IPS DF 6.9 (cell line): Measurements from ENCODE around the gene ATG4D.
A peak's percentile ranks its signal among the peaks of the same experiment; 100 is the strongest.
"Not testable (repeated sequence)": the region's sequence is repeated elsewhere in the genome, so short reads cannot be mapped to it uniquely, and the experiment has no call there.

ENCODE experiments used
- DNase-seq: peaks from one replicate; pipeline ENCODE4 v3.0.0-alpha.2; 2013; ENCODE audit warnings: low read depth, low spot score
- H3K27ac ChIP-seq: one replicate; pipeline ENCODE4 v1.5.1; 2013; ENCODE audit warnings: low read length, control low read depth
- H3K27me3 ChIP-seq: 2 replicates; pipeline ENCODE4 v1.6.1; 2013; ENCODE audit warnings: mild to moderate bottlenecking, low read length; ENCODE audit not compliant: control insufficient read depth, insufficient read depth
- H3K36me3 ChIP-seq: 2 replicates; pipeline ENCODE4 v1.6.1; 2013; ENCODE audit warnings: low read length; ENCODE audit not compliant: control insufficient read depth, insufficient read depth
- H3K4me1 ChIP-seq: 2 replicates; pipeline ENCODE4 v1.6.1; 2013; ENCODE audit warnings: low read length; ENCODE audit not compliant: control insufficient read depth, insufficient read depth
- H3K4me3 ChIP-seq: 2 replicates; pipeline ENCODE4 v1.5.1; 2013; ENCODE audit warnings: mild to moderate bottlenecking, low read length
- H3K9me3 ChIP-seq: 2 replicates; pipeline ENCODE4 v1.6.1; 2013; ENCODE audit warnings: low read length, inconsistent platforms; ENCODE audit not compliant: control insufficient read depth, insufficient read depth
- WGBS: extraction: QIAGEN DNeasy Blood & Tissue Kit; methylation state at CpG from one replicate; pipeline ENCODE4 v1.1.7; 2013; ENCODE audit warnings: mixed read lengths, missing lambda C conversion rate; ENCODE audit not compliant: insufficient read length, insufficient coverage; 5-methylcytosine and 5-hydroxymethylcytosine counted together

ATG4D gene

DNA sequence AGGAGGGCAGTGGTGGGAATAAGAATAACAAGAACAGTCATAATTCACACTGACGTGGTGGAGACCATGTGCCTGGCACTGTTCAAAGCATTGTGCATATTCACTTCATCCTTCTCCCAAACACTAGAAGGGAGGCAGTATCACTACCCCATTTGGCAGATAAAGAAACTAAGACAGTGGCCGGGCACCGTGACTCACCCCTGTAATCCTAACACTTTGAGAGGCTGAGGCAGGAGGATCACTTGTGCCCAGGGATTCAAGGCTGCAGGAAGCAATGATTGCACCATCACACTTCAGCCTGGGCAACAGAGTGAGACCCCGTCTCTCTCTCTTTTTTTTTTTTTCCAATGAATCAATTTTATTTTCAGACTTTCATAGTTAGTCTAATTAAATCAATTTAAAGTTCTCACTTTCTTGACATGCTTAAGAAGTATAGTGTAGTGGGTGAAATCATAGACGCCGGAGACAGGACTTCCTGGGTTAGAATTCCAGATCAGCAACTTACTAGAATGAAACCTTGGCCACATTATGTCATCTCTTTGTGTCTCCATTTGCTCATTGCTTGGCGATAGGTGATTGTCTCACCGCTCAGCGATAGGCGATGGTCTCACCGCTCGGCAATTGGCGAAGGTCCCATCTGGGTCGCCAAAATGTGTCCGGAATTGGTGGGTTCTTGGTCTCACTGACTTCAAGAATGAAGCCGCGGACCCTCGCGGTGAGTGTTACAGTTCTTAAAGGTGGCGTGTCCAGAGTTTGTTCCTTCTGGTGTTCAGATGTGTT is 5.3 kb upstream of the ATG4D start:
- no peaks in the 10 kb centered on the region for H3K4me1 ChIP-seq
- H3K27me3 ChIP-seq, result no peaks in the 10 kb centered on the region
- H3K36me3 ChIP-seq, result no peaks in the 10 kb centered on the region
- no peaks in the 10 kb centered on the region for H3K9me3 ChIP-seq
- H3K4me3 ChIP-seq, result no peak overlapping the region
- no peak overlapping the region for H3K27ac ChIP-seq
- WGBS, result no CpG with 5 or more reads among the region's 20 CpGs
- no peak for DNase-seq

DNA sequence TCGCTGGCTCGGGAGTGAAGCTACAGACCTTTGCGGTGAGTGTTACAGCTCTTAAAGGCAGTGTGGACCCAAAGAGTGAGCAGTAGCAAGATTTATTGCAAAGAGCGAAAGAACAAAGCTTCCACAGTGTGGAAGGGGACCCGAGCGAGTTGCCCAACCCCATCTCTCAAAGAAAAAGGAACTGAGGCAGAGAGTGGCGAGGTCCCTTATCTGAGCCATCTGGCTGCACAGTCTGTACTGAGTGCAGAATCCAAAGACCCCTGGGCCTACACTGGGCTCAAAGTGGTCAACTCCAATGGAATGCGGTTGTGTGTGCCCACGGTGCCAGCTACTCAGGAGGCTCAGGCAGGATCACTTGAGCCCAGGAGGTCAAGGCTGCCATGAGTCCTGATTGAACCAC is 4.7 kb upstream of the ATG4D start:
- WGBS, result no CpG with 5 or more reads among the region's 9 CpGs
- not testable (repeated sequence) for H3K9me3 ChIP-seq, H3K4me1 ChIP-seq

DNA sequence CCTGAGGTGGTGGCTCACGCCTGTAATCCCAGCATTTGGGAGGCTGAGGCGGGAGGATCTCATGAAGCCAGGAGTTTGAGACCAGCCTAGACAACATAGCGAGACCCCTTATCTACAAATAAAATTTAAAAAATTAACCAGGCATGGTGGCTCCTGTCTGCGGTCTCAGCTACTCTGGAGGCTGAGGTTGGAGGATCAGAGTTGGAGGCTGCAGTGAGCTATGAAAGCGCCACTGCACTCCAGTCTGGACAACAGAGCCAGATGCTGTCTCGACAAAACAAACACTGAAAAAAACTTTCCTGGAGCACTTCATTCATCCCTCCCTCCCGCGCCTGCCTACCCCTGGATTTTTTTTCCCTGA is 665 bp upstream of the ATG4D start:
- no peak overlapping the region for H3K27ac ChIP-seq

More for the DNA sequence above, 4.7 kb upstream of the ATG4D start:
- not testable (repeated sequence) for DNase-seq, H3K4me3 ChIP-seq, H3K27me3 ChIP-seq, H3K27ac ChIP-seq, H3K36me3 ChIP-seq

DNA sequence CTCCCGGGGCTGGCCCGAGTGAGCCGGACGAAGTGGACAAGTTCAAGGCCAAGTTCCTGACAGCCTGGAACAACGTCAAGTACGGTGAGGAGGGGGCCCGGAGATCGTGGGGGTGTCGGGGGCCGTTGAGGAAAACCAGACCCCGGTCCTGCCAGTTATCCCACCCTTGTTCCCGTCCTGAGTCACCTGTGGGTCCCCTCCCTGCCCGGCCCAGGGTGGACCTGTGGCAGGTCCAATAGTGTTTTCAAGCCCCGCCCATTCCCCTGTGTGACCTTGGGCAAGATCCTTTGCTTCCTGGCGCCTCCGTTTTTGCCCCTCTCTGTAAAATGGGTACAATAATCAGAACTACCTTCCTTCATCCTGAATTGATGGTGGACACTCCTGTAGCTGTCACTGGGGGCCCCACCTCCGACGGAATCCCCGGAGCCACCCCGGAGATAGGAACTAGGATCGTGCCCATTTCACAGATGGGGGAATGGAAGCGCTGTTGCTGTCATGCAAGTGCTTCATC is 593 bp downstream of the ATG4D start:
- Histone ChIP-seq H3K4me3 (peak overlapping the region; percentile 98), H3K4me1 (peaks cover 4% of the 10 kb centered on the region; the same call in 1 of the 2 replicates), H3K9me3 (no peaks in the 10 kb centered on the region), H3K27ac (no peak overlapping the region), H3K27me3 (no peaks in the 10 kb centered on the region), H3K36me3 (peaks cover 15% of the 10 kb centered on the region)
- DNase-seq, result no peak
- no CpG with 5 or more reads among the region's 22 CpGs for WGBS

More for the DNA sequence above, 665 bp upstream of the ATG4D start:
- peaks cover 6% of the 10 kb centered on the region for H3K36me3 ChIP-seq
- no peak for DNase-seq
- H3K9me3 ChIP-seq, result no peaks in the 10 kb centered on the region
- WGBS, result no CpG with 5 or more reads among the region's 8 CpGs
- H3K4me3 ChIP-seq, result peak overlapping the region; percentile 98; the same call in 1 of the 2 replicates
- peaks cover 4% of the 10 kb centered on the region; the same call in 1 of the 2 replicates for H3K4me1 ChIP-seq
- no peaks in the 10 kb centered on the region for H3K27me3 ChIP-seq

DNA sequence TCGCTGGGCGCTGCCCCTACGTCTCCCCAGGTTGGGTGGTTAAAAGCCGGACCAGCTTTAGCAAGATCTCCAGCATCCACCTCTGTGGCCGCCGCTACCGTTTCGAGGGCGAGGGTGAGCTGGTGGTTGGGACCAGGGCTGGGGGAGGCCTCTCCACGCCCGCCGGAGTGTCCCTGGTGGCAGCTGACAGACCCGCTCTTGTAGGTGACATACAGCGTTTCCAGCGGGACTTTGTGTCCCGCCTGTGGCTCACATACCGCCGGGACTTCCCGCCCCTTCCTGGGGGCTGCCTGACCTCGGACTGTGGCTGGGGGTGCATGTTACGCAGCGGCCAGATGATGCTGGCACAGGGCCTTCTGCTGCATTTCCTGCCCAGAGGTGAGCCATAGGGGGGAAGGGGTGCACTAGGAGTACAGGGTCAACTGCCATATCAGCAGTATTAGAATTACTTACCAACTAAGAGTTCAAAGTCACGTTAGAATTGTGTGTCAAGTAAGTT is 1.1 kb downstream of the ATG4D start:
- Histone ChIP-seq H3K4me1 (peaks cover 4% of the 10 kb centered on the region; the same call in 1 of the 2 replicates), H3K4me3 (peak overlapping the region; percentile 98; the same call in 1 of the 2 replicates), H3K27me3 (no peaks in the 10 kb centered on the region), H3K27ac (no peak overlapping the region), H3K9me3 (no peaks in the 10 kb centered on the region), H3K36me3 (peaks cover 15% of the 10 kb centered on the region)
- no peak for DNase-seq
- no CpG with 5 or more reads among the region's 23 CpGs for WGBS

DNA sequence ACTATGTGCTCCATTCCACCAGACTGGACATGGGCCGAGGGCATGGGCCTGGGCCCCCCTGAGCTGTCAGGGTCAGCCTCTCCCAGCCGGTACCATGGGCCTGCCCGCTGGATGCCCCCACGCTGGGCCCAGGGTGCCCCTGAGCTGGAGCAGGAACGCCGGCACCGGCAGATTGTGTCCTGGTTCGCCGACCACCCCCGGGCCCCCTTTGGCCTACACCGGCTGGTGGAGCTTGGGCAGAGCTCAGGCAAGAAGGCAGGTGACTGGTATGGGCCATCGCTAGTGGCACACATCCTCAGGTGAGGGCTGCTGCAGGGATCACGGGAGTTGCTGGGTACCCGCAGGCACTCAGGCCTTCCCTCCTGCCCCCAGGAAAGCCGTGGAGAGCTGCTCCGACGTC is 3.1 kb downstream of the ATG4D start:
- no CpG with 5 or more reads among the region's 17 CpGs for WGBS
- H3K4me1 ChIP-seq, result peaks cover 4% of the 10 kb centered on the region; the same call in 1 of the 2 replicates
- H3K27me3 ChIP-seq, result no peaks in the 10 kb centered on the region
- no peak overlapping the region for H3K4me3 ChIP-seq
- no peak for DNase-seq
- peaks cover 15% of the 10 kb centered on the region for H3K36me3 ChIP-seq
- H3K9me3 ChIP-seq, result no peaks in the 10 kb centered on the region
- H3K27ac ChIP-seq, result no peak overlapping the region

DNA sequence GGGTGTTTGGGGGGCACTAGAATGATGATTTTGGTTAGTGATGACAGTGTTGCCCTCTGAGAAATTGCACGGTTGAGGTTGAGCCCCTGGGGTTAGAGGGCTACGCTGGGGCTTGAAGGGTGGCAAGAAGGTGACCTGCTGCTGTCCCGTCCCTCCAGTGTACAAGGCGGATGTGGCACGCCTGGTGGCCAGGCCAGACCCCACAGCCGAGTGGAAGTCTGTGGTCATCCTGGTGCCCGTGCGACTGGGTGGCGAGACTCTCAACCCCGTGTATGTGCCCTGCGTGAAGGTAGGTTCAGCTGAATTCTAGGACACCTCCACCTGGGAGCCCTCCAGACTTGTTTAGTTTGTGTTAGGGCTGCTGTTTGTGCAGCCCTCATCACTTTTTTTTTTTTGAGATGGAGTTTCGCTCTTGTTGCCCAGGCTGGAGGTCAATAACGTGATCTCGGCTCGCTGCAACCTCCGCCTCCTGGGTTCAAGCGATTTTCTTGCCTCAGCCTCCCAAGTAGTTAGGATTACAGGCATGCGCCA is 5.1 kb downstream of the ATG4D start:
- Histone ChIP-seq H3K4me1 (peaks cover 4% of the 10 kb centered on the region; the same call in 1 of the 2 replicates), H3K4me3 (no peak overlapping the region), H3K36me3 (peaks cover 25% of the 10 kb centered on the region), H3K27me3 (no peaks in the 10 kb centered on the region), H3K27ac (no peak overlapping the region), H3K9me3 (no peaks in the 10 kb centered on the region)
- no CpG with 5 or more reads among the region's 18 CpGs for WGBS
- no peak for DNase-seq

DNA sequence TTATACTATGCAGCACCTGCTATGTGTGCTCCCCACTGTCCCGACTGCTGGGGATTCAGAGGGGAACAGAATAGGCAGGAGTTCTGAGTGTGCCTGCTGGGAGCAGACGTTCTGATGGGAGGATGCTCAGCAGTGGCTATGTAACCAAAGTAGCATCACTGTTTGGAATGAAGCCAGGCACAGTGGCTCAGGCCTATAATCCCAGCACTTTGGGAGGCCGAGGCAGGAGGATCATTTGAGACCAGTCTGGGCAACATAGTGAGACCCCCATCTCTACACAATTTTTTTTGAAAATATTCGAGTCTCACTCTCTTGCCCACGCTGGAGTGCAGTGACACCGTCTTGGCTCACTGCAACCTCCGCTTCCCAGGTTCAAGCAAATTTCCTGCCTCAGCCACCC is 6.0 kb downstream of the ATG4D start:
- peaks cover 33% of the 10 kb centered on the region for H3K36me3 ChIP-seq
- H3K27me3 ChIP-seq, result no peaks in the 10 kb centered on the region
- no peak overlapping the region for H3K27ac ChIP-seq
- H3K4me1 ChIP-seq, result peaks cover under 1% of the 10 kb centered on the region; the same call in 1 of the 2 replicates
- no CpG with 5 or more reads among the region's 7 CpGs for WGBS
- DNase-seq, result no peak
- H3K9me3 ChIP-seq, result no peaks in the 10 kb centered on the region
- H3K4me3 ChIP-seq, result no peak overlapping the region

DNA sequence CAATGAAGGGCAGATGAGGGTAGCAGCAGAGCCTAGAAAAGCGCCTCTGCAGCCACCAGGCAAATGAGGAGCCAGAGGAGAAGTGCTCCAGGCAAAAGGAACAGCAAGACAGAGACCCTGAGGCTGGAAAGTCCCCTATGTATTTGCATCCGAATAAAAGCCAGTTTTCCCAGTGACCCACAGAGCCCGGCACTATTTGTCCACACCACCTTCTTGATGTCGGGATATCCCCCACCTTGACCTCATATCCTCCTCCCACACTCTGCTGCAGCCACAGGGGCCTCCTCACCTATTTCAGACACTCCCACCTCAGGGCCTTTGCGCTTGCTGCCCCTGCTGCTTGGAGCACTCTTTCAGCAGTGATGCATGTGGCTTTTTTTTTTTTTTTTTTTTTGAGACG is 6.6 kb downstream of the ATG4D start:
- WGBS, result no CpG with 5 or more reads among the region's 6 CpGs
- H3K4me1 ChIP-seq, result no peaks in the 10 kb centered on the region
- peaks cover 37% of the 10 kb centered on the region for H3K36me3 ChIP-seq
- no peak overlapping the region for H3K4me3 ChIP-seq
- H3K27ac ChIP-seq, result no peak overlapping the region
- no peak for DNase-seq
- no peaks in the 10 kb centered on the region for H3K27me3 ChIP-seq
- no peaks in the 10 kb centered on the region for H3K9me3 ChIP-seq

DNA sequence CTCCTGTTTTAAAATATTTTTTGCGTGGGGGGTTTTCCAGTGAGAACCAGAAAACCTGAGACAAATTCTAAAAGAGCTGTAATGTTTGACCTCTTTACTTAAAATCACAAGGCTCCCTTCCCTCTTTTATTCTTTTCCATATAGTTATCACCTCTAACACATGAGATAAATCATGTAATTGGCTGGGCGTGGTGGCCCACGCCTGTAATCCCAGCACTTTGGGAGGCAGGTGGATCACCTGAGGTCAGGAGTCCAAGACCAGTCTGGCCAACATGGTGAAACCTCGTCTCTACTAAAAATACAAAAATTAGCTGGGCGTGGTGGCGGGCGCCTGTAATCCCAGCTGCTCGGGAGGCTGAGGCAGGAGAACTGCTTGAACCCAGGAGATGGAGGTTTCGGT is 7.3 kb downstream of the ATG4D start:
- not testable (repeated sequence) for H3K4me1 ChIP-seq
- no CpG with 5 or more reads among the region's 9 CpGs for WGBS

More for the DNA sequence above, 7.3 kb downstream of the ATG4D start:
- H3K27ac ChIP-seq, H3K27me3 ChIP-seq, H3K4me3 ChIP-seq, DNase-seq, H3K9me3 ChIP-seq: not testable (repeated sequence)
- H3K36me3 ChIP-seq, result peaks cover 42% of the 10 kb centered on the region
